NK-92 (cell line): ENCODE data around the gene HDAC2.
"Not testable (repeated sequence)": the region's sequence is repeated elsewhere in the genome, so short reads cannot be mapped to it uniquely, and the experiment has no call there.

Experiments
- DNase-seq: peaks from one replicate; lab custom pipeline; 2025; ENCODE audit not compliant: unreplicated experiment; lab: John Stamatoyannopoulos, UW

The HDAC2 gene

GRCh38 chr6:113920663-113921267 is 50.2 kb downstream of the HDAC2 start:
- DNase-seq, result no peak

- DNase-seq, result not testable (repeated sequence)
Measured at GRCh38 chr6:113910285-113910684, 60.7 kb downstream of the HDAC2 start.

DNA sequence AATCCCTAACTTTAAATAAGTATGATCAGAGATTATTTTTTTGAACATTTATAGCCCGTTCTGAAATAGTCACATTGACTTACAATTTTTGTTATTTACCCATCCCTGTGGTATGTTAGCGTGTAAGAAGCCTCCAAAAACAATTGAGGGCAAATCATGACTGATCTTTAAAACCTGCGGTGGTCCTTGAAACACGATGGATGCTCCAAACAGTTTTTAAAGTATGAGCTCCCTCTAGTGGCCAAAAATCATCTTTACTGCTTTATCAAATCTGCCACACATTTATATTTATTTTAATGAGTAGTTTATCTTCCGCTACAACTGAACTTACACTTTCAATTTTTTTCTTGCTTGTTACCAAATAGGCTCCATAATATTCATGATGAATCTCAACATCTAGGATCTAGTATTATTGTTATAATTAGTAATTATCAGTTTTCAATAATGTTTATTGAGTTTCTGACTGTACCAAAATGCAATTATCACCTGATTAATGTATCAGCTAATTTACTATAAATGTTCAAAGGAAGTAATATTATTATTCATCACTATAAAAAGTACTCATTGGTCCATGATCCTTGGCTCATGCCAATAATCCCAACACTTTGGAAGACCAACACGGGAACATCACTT is 61.6 kb downstream of the HDAC2 start:
- DNase-seq, result no peak

GRCh38 chr6:113908801-113909200 is 62.1 kb downstream of the HDAC2 start:
- DNase-seq, result no peak

DNA sequence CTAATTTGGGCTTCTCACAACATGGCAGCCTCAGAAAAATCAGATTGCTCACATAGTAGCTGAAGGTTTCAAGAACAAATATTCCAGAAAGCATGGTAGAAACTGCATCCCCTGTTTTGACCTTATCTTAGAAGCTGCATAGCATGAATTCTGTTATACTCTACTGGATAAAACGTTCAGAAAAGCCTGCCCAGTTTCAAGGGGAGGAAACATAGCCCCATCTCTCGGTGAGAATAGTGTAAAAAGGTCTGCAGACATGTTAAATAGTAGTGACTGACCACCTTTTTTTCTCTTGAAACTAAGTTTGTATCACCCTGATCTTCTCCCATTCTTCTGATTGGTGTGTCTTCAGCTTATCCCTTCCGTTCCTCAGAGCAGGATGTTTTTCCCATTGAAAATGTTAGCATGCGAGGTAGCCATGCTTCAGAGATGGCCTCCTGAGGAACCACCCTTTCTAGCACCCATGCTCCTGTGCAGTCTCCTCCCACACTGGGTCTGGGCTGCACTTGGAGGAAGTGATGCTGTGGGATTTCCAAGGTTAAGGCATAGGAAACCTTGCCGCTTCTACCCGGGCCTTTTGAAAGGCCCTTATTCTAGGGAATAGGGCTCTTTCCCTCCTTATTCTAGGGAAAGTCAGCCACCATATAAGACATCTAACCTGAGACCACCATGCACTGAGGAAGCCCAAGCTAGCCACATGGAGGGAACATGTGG is 63.7 kb downstream of the HDAC2 start:
- no peak for DNase-seq

DNA sequence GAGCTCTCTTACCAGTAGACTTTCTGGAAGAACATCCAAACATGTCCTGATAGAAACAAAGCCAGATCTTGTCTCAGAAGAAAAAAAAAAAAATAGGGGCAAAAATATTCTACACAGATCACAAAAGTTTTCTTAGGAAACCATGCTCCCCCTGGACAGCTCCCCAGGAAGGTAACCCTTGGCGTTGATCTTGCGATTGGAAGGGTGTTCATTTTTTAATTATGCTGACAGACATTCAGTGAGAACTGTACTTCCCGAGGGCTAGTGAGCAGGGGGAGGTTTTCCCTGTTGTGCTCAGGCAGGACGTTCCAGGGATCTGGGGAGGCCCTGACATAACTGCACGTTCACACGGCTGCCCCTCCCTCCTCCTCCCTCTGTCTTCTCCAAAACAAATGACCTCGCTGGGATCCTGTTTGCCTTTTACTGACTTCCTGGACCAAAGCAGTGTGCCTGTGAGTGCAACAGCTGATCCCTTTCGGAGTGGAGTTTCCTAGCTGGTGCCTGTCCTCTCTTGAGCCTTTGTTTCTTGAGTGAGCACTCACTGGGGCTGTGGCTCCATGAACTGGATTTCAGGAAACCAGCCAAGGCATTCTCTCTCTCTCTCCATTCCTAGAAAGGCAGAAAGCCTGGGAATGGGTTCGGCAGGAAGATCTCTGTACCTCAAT is 67.2 kb downstream of the HDAC2 start:
- no peak for DNase-seq

GRCh38 chr6:113901482-113901881 is 69.5 kb downstream of the HDAC2 start:
- no peak for DNase-seq

DNA sequence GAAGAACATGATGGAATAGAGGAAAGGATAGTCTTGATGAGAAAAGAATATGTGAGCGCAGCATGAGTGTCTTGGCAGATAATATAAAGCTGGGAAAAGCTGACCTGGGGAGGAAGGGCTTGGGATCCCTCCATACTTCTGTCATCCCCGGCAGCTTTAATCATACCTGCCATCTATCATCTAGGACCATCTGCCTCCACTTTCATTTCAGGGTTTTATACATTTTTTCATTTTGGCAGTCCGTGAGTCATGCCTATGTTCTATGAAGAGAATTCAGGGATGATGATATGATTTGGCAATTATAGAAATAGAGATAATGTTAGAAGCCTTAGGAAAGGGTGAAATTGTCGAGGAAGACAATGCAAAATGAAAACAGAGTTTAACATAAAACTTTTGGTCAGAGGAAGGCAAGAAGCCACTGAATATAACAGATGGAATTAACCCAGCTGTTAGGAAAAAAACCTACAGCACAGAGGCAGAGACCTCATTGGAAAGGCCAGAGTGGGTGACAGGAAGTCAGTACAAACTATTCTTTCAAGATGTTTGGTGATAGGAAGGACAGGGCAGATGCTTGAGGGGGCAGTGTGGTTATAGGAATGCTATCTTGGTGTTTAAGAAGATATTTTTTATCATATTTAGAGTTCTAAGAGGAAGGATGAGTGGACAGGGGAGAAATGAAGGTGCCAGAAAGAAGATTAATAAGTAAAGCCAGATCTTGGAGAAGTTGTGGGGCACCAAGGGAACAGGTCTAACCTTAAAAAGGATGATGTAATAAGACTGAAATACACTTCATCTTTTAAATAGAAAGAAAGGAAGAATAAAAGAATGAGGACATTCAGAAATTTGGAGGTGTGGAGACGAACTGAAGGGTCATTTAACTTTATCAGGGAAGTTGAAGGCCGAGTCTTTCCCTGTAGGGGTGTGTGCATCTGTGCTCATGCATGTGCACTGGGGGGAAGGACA is 76.0 kb downstream of the HDAC2 start:
- no peak for DNase-seq

DNA sequence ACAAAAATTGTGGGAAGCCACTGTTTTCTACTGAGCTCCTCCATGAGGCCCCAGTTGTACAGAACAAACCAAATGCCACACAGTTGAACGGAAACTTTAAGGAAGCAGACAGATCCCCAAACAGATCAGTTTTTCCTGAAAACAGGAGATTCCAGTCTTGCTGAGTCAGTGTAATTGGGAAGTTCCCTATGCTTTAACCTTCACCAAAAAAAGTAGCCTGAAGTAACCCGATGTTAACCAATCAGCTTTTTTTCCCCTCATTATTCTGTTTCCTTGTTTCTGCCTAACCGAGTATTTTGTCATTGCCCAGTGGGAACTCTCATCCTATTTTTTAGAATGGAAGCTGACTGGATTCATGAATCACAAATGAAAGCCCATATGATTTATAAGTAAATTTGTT is 77.1 kb downstream of the HDAC2 start:
- no peak for DNase-seq

DNA sequence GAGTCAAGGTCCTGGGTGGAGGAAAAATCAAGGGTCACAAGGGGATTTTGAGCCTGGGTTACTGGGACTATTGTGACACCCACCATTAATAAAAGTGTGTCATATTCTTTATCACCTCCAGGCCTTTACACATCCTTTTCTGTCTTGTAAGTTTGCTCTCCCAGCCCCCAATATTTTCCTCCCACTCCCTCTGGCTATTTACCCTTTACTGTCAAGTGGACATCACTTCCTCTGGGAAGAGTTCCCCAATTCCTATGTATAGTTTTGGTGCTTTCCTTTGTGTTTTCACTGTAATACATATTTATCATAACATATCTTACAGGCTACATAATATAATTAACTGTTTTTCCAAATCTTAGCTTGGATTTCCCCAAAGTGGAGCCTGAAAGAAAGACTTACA is 77.5 kb downstream of the HDAC2 start:
- no peak for DNase-seq

GRCh38 chr6:113888956-113889630 is 81.9 kb downstream of the HDAC2 start:
- DNase-seq, result no peak

- DNase-seq, result no peak
Measured at GRCh38 chr6:113888493-113888892, 82.5 kb downstream of the HDAC2 start.

DNA sequence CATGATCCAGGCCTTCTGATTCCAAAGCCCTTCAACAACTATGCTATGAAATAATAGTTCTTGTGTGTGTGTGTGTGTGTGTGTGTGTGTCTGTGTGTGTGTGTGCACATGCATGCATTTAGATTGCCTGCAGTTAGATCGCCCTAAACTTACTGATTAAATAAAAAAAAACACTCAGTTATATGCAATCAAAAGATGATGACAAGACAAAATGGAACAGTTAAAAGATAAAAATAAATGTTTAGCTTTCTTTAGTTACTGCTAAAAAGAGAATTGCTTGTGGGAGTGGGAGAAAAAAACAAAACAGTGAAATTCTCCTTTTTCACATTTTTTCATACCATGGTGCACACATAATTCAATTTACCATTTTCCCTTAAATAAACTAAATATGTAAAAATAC is 84.4 kb downstream of the HDAC2 start:
- DNase-seq, result no peak

- DNase-seq, result no peak
Measured at GRCh38 chr6:113884011-113884410, 86.9 kb downstream of the HDAC2 start.
